B cell (primary cell): ENCODE results near the gene HRC.

Source experiments
- EZH2 ChIP-seq: IDR thresholded peaks from 2 replicates; pipeline ENCODE4 v1.6.1; 2012; ENCODE audit warnings: borderline replicate concordance, low read depth, mild to moderate bottlenecking, moderate library complexity, low read length; ENCODE audit not compliant: insufficient read depth, poor library complexity, severe bottlenecking
- TF ChIP-seq, protein P1 (sequence below): fragments of 200-600 bp; IDR thresholded peaks from one replicate; pipeline ENCODE4 v1.8.0; 2022; ENCODE audit warnings: antibody characterized with exemption, mild to moderate bottlenecking

GRCh38 chr19:49120325-49120683 is 34.9 kb downstream of the HRC start:
- TF ChIP-seq, protein P1, sequence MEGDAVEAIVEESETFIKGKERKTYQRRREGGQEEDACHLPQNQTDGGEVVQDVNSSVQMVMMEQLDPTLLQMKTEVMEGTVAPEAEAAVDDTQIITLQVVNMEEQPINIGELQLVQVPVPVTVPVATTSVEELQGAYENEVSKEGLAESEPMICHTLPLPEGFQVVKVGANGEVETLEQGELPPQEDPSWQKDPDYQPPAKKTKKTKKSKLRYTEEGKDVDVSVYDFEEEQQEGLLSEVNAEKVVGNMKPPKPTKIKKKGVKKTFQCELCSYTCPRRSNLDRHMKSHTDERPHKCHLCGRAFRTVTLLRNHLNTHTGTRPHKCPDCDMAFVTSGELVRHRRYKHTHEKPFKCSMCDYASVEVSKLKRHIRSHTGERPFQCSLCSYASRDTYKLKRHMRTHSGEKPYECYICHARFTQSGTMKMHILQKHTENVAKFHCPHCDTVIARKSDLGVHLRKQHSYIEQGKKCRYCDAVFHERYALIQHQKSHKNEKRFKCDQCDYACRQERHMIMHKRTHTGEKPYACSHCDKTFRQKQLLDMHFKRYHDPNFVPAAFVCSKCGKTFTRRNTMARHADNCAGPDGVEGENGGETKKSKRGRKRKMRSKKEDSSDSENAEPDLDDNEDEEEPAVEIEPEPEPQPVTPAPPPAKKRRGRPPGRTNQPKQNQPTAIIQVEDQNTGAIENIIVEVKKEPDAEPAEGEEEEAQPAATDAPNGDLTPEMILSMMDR: no peak
- TF ChIP-seq EZH2: no peak
